PC-3 (cell line): ENCODE measurements around the gene BBS2. TPM values are rescaled to one million over a fixed set of nuclear protein-coding genes. Genes with fewer than 3 reads are reported as not detected.

Experiments
- ATAC-seq: fragments of 200-7000 bp; cut with Tn5 transposase; 2 replicates; pipeline ENCODE4 v1.9.1; 2020; ENCODE audit warnings: mild to moderate bottlenecking, moderate library complexity
- BruUV-seq: library from RNA; stranded (reverse); fragments of 400-500 nt; replicated peaks from 2 replicates; lab custom pipeline; 2021; lab: Mats Ljungman, UMichigan
- CTCF ChIA-PET: fragments of 300-600 bp; sonication (Branson Sonifier 250); formaldehyde crosslinking; loops from one replicate; lab custom pipeline; 2022; ENCODE audit warnings: antibody characterized with exemption; lab: Charles Lee
- POLR2A ChIA-PET: fragments of 300-600 bp; sonication (Branson Sonifier 250); formaldehyde crosslinking; loops from one replicate; lab custom pipeline; 2022; ENCODE audit warnings: antibody characterized with exemption; ENCODE audit not compliant: unreplicated experiment; lab: Charles Lee
- DNase-seq: peaks from one replicate; pipeline ENCODE4 v3.0.0-alpha.2; 2015
- H2AFZ ChIP-seq: fragments of 300-600 bp; sonication (generic); 2 replicates; pipeline ENCODE4 v1.6.0; 2016; ENCODE audit warnings: antibody characterized with exemption, low read length
- H3F3A ChIP-seq: fragments of 300-600 bp; sonication (generic); one replicate; pipeline ENCODE4 v1.6.0; 2017; ENCODE audit warnings: antibody characterized with exemption, low read length, control low read depth, mild to moderate bottlenecking; ENCODE audit not compliant: unreplicated experiment
- H3K27ac ChIP-seq: fragments of 300-600 bp; sonication (generic); 2 replicates; pipeline ENCODE4 v1.5.1; 2016; ENCODE audit warnings: mild to moderate bottlenecking, low read length
- H3K27me3 ChIP-seq: fragments of 300-600 bp; sonication (generic); 2 replicates; pipeline ENCODE4 v1.6.1; 2016; ENCODE audit warnings: low read length, mixed read lengths
- H3K36me3 ChIP-seq: fragments of 300-600 bp; sonication (generic); 2 replicates; pipeline ENCODE4 v1.6.1; 2016; ENCODE audit warnings: low read depth, mixed run types, low read length, mixed read lengths
- H3K4me1 ChIP-seq: fragments of 300-600 bp; sonication (generic); 2 replicates; pipeline ENCODE4 v1.5.1; 2016; ENCODE audit warnings: low read length; ENCODE audit not compliant: insufficient read depth
- H3K4me2 ChIP-seq: fragments of 300-600 bp; sonication (generic); 2 replicates; pipeline ENCODE4 v1.6.0; 2016; ENCODE audit warnings: low read length
- H3K4me3 ChIP-seq: fragments of 300-600 bp; sonication (generic); 2 replicates; pipeline ENCODE4 v1.5.1; 2016; ENCODE audit warnings: mild to moderate bottlenecking, low read length, mixed read lengths
- H3K79me2 ChIP-seq: fragments of 300-600 bp; sonication (generic); 2 replicates; pipeline ENCODE4 v1.6.1; 2017; ENCODE audit warnings: low read length, mixed read lengths
- H3K9ac ChIP-seq: fragments of 300-600 bp; sonication (generic); 2 replicates; pipeline ENCODE4 v1.6.0; 2016; ENCODE audit warnings: mild to moderate bottlenecking, low read length
- H3K9me2 ChIP-seq: fragments of 300-600 bp; sonication (generic); replicated peaks from 2 replicates; pipeline ENCODE4 v1.6.1; 2016; ENCODE audit warnings: mixed run types, low read length, mixed read lengths
- H3K9me3 ChIP-seq: fragments of 300-600 bp; sonication (generic); 2 replicates; pipeline ENCODE4 v1.6.1; 2016; ENCODE audit warnings: low read length, mixed read lengths
- H4K20me1 ChIP-seq: fragments of 300-600 bp; sonication (generic); 2 replicates; pipeline ENCODE4 v1.6.1; 2016; ENCODE audit warnings: low read length, mixed read lengths
- EZH2 ChIP-seq: fragments of 300-600 bp; sonication (generic); IDR thresholded peaks from one replicate; pipeline ENCODE4 v1.6.1; 2017; ENCODE audit warnings: antibody characterized with exemption, mild to moderate bottlenecking, low read length; ENCODE audit not compliant: unreplicated experiment
- EZH2phosphoT487 ChIP-seq: fragments of 300-600 bp; sonication (generic); IDR thresholded peaks from 2 replicates; pipeline ENCODE4 v1.6.1; 2018; ENCODE audit warnings: mild to moderate bottlenecking, antibody characterized with exemption, low read length, borderline replicate concordance
- intact Hi-C: fragments of 100-400 bp; cut with micrococcal nuclease; formaldehyde crosslinking; loops from 2 replicates; pipeline ENCODE4 v1.9.0; 2023
- total RNA-seq: library from RNA; depleted of rRNA; stranded (reverse); fragments of >200 nt; gene quantifications from 2 replicates; pipeline ENCODE4 v1.2.3, GENCODE V29; 2014
- TF ChIP-seq, protein P1 (sequence below): fragments of 300-600 bp; sonication (generic); conservative IDR thresholded peaks from 2 replicates; pipeline ENCODE4 v1.5.1; 2017; ENCODE audit warnings: antibody characterized with exemption, low read depth, mild to moderate bottlenecking, low read length

BBS2 gene
- total RNA-seq, 1 experiment from 2014 or later = 19.2 TPM

DNA sequence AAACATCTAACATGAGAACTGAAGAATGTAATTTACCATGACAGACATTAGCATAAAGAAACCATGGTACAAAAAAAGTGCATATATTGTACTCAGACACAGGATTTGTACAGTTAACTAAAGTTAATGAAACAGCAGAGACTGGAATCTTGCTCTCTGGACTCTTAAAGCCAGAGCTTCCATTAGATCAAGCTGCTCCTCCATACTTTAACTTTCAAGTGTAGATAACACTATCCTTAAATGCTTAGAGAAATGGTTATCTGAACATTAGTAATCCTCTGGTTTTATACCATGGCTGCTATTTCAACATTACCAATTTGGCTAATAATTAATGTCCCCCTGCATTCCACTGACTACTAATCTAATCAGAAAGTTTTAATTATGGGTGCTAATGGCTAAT lies 71.8 kb downstream of the BBS2 start:
- ChIA-PET CTCF (no interaction called here), POLR2A (no interaction called here)
- Histone ChIP-seq H3K36me3 (peaks cover 22% of the 10 kb centered on the region), H2AFZ (no peak overlapping the region), H3K9ac (no peak overlapping the region), H3K9me2 (no peaks in the 10 kb centered on the region), H3K9me3 (no peaks in the 10 kb centered on the region), H3K27ac (no peak overlapping the region), H3K4me1 (peaks cover 32% of the 10 kb centered on the region), H3K27me3 (no peaks in the 10 kb centered on the region), H3K79me2 (peaks cover 84% of the 10 kb centered on the region), H4K20me1 (peaks cover 34% of the 10 kb centered on the region), H3K4me2 (peak overlapping the region; percentile 12), H3K4me3 (no peak overlapping the region), H3F3A (no peaks in the 10 kb centered on the region)
- no peak for DNase-seq
- BruUV-seq = no TSS peak
- intact Hi-C loops = no loop called here
- ATAC-seq = no peak
- TF ChIP-seq EZH2 (no peak), EZH2phosphoT487 (no peak)
- TF ChIP-seq, protein P1, sequence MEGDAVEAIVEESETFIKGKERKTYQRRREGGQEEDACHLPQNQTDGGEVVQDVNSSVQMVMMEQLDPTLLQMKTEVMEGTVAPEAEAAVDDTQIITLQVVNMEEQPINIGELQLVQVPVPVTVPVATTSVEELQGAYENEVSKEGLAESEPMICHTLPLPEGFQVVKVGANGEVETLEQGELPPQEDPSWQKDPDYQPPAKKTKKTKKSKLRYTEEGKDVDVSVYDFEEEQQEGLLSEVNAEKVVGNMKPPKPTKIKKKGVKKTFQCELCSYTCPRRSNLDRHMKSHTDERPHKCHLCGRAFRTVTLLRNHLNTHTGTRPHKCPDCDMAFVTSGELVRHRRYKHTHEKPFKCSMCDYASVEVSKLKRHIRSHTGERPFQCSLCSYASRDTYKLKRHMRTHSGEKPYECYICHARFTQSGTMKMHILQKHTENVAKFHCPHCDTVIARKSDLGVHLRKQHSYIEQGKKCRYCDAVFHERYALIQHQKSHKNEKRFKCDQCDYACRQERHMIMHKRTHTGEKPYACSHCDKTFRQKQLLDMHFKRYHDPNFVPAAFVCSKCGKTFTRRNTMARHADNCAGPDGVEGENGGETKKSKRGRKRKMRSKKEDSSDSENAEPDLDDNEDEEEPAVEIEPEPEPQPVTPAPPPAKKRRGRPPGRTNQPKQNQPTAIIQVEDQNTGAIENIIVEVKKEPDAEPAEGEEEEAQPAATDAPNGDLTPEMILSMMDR = no peak

DNA sequence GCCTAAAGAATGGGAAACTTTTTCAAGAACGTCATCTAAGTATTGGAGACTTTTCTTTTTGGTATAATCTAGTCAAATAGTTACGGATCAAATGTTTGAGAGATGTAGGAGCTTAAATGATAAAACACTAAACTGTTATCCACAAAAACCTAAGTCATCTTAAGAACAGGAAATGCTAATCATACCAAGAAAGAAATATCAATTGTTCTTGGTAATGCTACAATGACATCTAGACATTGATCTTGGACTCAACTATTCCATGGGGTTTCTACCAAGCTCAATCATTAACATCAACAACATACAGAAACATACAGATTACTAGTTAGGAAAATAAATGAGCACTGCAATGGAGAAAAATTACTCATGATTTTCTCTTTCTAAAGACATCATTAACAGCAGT lies 72.5 kb downstream of the BBS2 start:
- CTCF ChIA-PET = no interaction called here
- H3K9ac ChIP-seq = no peak overlapping the region
- TF ChIP-seq, protein P1 = no peak
- TF ChIP-seq EZH2 = no peak
- TF ChIP-seq EZH2phosphoT487 = no peak
- H4K20me1 ChIP-seq = peaks cover 26% of the 10 kb centered on the region
- no TSS peak for BruUV-seq
- H2AFZ ChIP-seq = no peak overlapping the region
- no peak overlapping the region for H3K4me2 ChIP-seq
- ATAC-seq = no peak
- POLR2A ChIA-PET = no interaction called here
- DNase-seq = no peak
- H3K36me3 ChIP-seq = peaks cover 22% of the 10 kb centered on the region
- H3K79me2 ChIP-seq = peaks cover 77% of the 10 kb centered on the region
- H3F3A ChIP-seq = no peaks in the 10 kb centered on the region
- no peaks in the 10 kb centered on the region for H3K27me3 ChIP-seq
- no peaks in the 10 kb centered on the region for H3K9me3 ChIP-seq
- peaks cover 25% of the 10 kb centered on the region for H3K4me1 ChIP-seq
- H3K4me3 ChIP-seq = no peak overlapping the region
- no peak overlapping the region for H3K27ac ChIP-seq
- H3K9me2 ChIP-seq = no peaks in the 10 kb centered on the region
- intact Hi-C loops = no loop called here

DNA sequence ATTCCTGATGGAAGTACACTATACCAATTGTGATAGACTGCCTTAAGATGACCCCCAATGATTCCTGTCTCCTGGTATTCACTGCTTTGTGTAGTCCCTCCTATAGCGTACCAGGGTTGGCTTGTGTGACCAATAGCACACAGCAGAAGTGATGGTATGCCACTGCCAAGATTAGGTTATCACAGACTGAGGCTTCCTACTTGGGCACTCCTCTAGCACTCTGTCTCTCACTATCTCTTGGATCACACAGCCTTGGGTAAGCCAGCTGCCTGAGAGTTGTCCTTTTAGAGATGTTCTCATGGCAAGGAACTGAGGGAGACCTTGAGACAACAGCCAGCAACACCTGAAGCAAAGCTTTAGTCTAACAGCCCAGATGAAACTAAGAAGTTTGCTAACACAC lies 81.8 kb downstream of the BBS2 start:
- ATAC-seq (no peak), DNase-seq (no peak)
- Histone ChIP-seq H3F3A (no peaks in the 10 kb centered on the region), H3K4me2 (no peak overlapping the region), H4K20me1 (no peaks in the 10 kb centered on the region), H2AFZ (no peak overlapping the region), H3K9me3 (no peaks in the 10 kb centered on the region), H3K4me3 (no peak overlapping the region), H3K4me1 (no peaks in the 10 kb centered on the region), H3K79me2 (no peaks in the 10 kb centered on the region), H3K36me3 (peaks cover 17% of the 10 kb centered on the region), H3K9ac (no peak overlapping the region), H3K27ac (no peak overlapping the region), H3K27me3 (no peaks in the 10 kb centered on the region), H3K9me2 (no peaks in the 10 kb centered on the region)
- POLR2A ChIA-PET = no interaction called here
- no TSS peak for BruUV-seq
- intact Hi-C loops = no loop called here
- CTCF ChIA-PET = no interaction called here
- TF ChIP-seq, protein P1 = no peak
- no peak for TF ChIP-seq EZH2
- TF ChIP-seq EZH2phosphoT487 = no peak
